HepG2 (cell line): ENCODE results near the gene TEX26. TPM values are rescaled to one million over a fixed set of nuclear protein-coding genes. Genes with fewer than 3 reads are reported as not detected.

ENCODE experiments used
- ATAC-seq: fragments of 200-7000 bp; cut with Tn5 transposase; 3 replicates; pipeline ENCODE4 v1.9.1; 2020; ENCODE audit warnings: mild to moderate bottlenecking, moderate library complexity
- BruUV-seq: library from RNA; stranded (reverse); fragments of 400-500 nt; replicated peaks from 2 replicates; lab custom pipeline; 2021; lab: Mats Ljungman, UMichigan
- CTCF ChIA-PET: fragments of 300-600 bp; formaldehyde crosslinking; extraction: SDS; loops from one replicate; lab custom pipeline; 2021; ENCODE audit warnings: low total read pairs, inconsistent platforms, low intra/inter-chr PET ratio; lab: Yijun Ruan, JAX
- POLR2A ChIA-PET: fragments of 350-600 bp; sonication (Branson Sonifier 250); formaldehyde crosslinking; loops from one replicate; lab custom pipeline; 2020; ENCODE audit warnings: antibody characterized with exemption, inconsistent platforms; lab: Yijun Ruan, JAX
- DNase-seq: peaks from one replicate; pipeline ENCODE4 v3.0.0-alpha.2; 2015; ENCODE audit warnings: low spot score
- FAIRE-seq: peaks from 3 replicates; lab custom pipeline; 2011; peaks lifted over from hg19 to GRCh38; lab: Jason Lieb, UNC
- H2AFZ ChIP-seq: one replicate; pipeline ENCODE4 v1.6.1; 2011; ENCODE audit warnings: low read length, inconsistent platforms
- H3K27ac ChIP-seq: fragments of 300-600 bp; 3 replicates; pipeline ENCODE4 v1.8.0; 2011; ENCODE audit warnings: mixed run types, mild to moderate bottlenecking, mixed read lengths, low read length, inconsistent platforms; ENCODE audit not compliant: insufficient read depth; ENCODE audit errors: extremely low read length
- H3K27me3 ChIP-seq, 2 experiments: fragments of 200-600 bp in 1 of 2; 2 replicates in 1 of 2; 3 replicates in 1 of 2; pipeline versions ENCODE4 v1.6.0 to v1.8.0; 2011; ENCODE audit warnings: low read length in 2 of 2, mild to moderate bottlenecking in 2 of 2, moderate library complexity in 2 of 2, inconsistent platforms in 1 of 2; ENCODE audit not compliant: insufficient read depth in 2 of 2, control insufficient read depth in 1 of 2
- H3K36me3 ChIP-seq, 2 experiments: fragments of 200-600 bp in 1 of 2; replicated peaks in 1 of 2; 2 replicates in 1 of 2; 3 replicates in 1 of 2; pipeline versions ENCODE4 v1.5.1 to v1.8.0; 2011; ENCODE audit warnings: low read length in 2 of 2, inconsistent platforms in 1 of 2; ENCODE audit not compliant: insufficient read depth in 2 of 2, control insufficient read depth in 1 of 2
- H3K4me1 ChIP-seq: 2 replicates; pipeline ENCODE4 v1.5.1; 2012; ENCODE audit warnings: low read length, inconsistent platforms; ENCODE audit not compliant: insufficient read depth
- H3K4me2 ChIP-seq: 2 replicates; pipeline ENCODE4 v1.6.0; 2011; ENCODE audit warnings: low read depth, low read length, inconsistent platforms
- H3K4me3 ChIP-seq, 3 experiments: fragments of 200-600 bp in 1 of 3; sonication (generic), shearing (Covaris generic) in 1 of 3; replicated peaks in 1 of 3; 2 replicates each; pipeline ENCODE4 v1.5.1; 2011 to 2016; ENCODE audit warnings: low read length in 3 of 3, inconsistent platforms in 2 of 3, low read depth in 2 of 3, mild to moderate bottlenecking in 2 of 3, control low read depth in 1 of 3, mixed read lengths in 1 of 3; ENCODE audit not compliant: insufficient read depth in 1 of 3
- H3K79me2 ChIP-seq: one replicate; pipeline ENCODE4 v1.6.1; 2011; ENCODE audit warnings: low read length, inconsistent platforms; ENCODE audit not compliant: insufficient read depth
- H3K9ac ChIP-seq: 2 replicates; pipeline ENCODE4 v1.6.0; 2011; ENCODE audit warnings: mild to moderate bottlenecking, low read depth, low read length, inconsistent platforms; ENCODE audit not compliant: insufficient read depth
- H3K9me3 ChIP-seq: 2 replicates; pipeline ENCODE4 v1.5.1; 2012; ENCODE audit warnings: mild to moderate bottlenecking, low read length
- H4K20me1 ChIP-seq: 2 replicates; pipeline ENCODE4 v1.6.0; 2011; ENCODE audit warnings: inconsistent platforms, mild to moderate bottlenecking, low read length, moderate library complexity; ENCODE audit not compliant: insufficient read depth
- DBP ChIP-seq: sonication (generic); formaldehyde crosslinking; IDR thresholded peaks from 2 replicates; pipeline ENCODE4 v1.4.0; 2020; ENCODE audit warnings: missing genetic modification reagents; ENCODE audit errors: not compliant biosample characterization
- FOXP1 ChIP-seq, 2 experiments: fragments of 450-650 bp in 1 of 2; IDR thresholded peaks; 2 replicates each; pipeline ENCODE4 v1.6.1; 2017 to 2018; ENCODE audit warnings: antibody characterized with exemption in 1 of 2
- FOXP4 ChIP-seq: sonication (generic); formaldehyde crosslinking; IDR thresholded peaks from 2 replicates; pipeline ENCODE4 v1.4.0; 2020; ENCODE audit warnings: missing genetic modification reagents
- GATA4 ChIP-seq: sonication (generic); IDR thresholded peaks from 2 replicates; pipeline ENCODE4 v1.6.1; 2016; ENCODE audit warnings: antibody characterized with exemption, low read depth, borderline replicate concordance
- MAFK ChIP-seq, 2 experiments: IDR thresholded peaks in 1 of 2; conservative IDR thresholded peaks in 1 of 2; 2 replicates each; pipeline ENCODE4 v1.6.1; 2011; ENCODE audit warnings: improper control_type of control experiment in 2 of 2, low read length in 2 of 2
- MAX ChIP-seq: IDR thresholded peaks from 2 replicates; pipeline ENCODE4 v1.6.1; 2012; ENCODE audit warnings: inconsistent platforms
- MYC ChIP-seq: sonication (generic); formaldehyde crosslinking; IDR thresholded peaks from 2 replicates; pipeline ENCODE4 v1.9.0; 2021; ENCODE audit warnings: missing genetic modification reagents, borderline replicate concordance
- SOX6 ChIP-seq, 2 experiments: fragments of 450-650 bp in 1 of 2; sonication (generic) in 1 of 2; formaldehyde crosslinking in 1 of 2; IDR thresholded peaks; 2 replicates each; pipeline versions ENCODE4 v1.4.0 to v1.6.1; 2017 to 2020; ENCODE audit warnings: antibody characterized with exemption in 1 of 2, mild to moderate bottlenecking in 1 of 2, missing genetic modification reagents in 1 of 2
- ZFY ChIP-seq: sonication (generic); formaldehyde crosslinking; IDR thresholded peaks from 2 replicates; pipeline ENCODE4 v1.4.0; 2020; ENCODE audit warnings: missing genetic modification reagents
- ZNF839 ChIP-seq: sonication (generic); formaldehyde crosslinking; IDR thresholded peaks from 2 replicates; pipeline ENCODE4 v1.4.0; 2020; ENCODE audit warnings: missing genetic modification reagents, mild to moderate bottlenecking, borderline replicate concordance
- WGBS: methylation state at CpG from one replicate; pipeline ENCODE4 v1.1.6; 2017; ENCODE audit warnings: low lambda C conversion rate; 5-methylcytosine and 5-hydroxymethylcytosine counted together
- in situ Hi-C: cut with HindIII; loops from 2 replicates; pipeline ENCODE4 v1.10.0; 2017; ENCODE audit warnings: low pct_unique_long_range_greater_than_20kb; ENCODE audit not compliant: extremely low pct_ligation_motif_present
- intact Hi-C: fragments of 100-400 bp; cut with micrococcal nuclease; formaldehyde crosslinking; loops from one replicate; pipeline ENCODE4 v1.10.0; 2022; ENCODE audit not compliant: unreplicated experiment
- polyA plus RNA-seq, 8 experiments: library from polyadenylated mRNA; depleted of rRNA in 3 of 8; stranded (reverse) in 7 of 8; unstranded in 1 of 8; fragments of >200 nt; fragmentation: Illumina TruSeq in 4 of 8; extraction: Trizol in 4 of 8; gene quantifications; 2 replicates each; pipeline versions ENCODE4 v1.2.1 to v1.2.3, GENCODE V29; 2011 to 2016; ENCODE audit warnings: low read depth in 4 of 8, missing spikeins in 1 of 8, mixed read lengths in 1 of 8; ENCODE audit not compliant: insufficient read depth in 1 of 8
- total RNA-seq, 5 experiments: library from RNA; depleted of rRNA; stranded (reverse); fragments of >200 nt; fragmentation: Illumina TruSeq; extraction: Trizol; gene quantifications; 2 replicates each; pipeline ENCODE4 v1.2.3, GENCODE V29; 2016; ENCODE audit warnings: low read depth in 1 of 5
- TF ChIP-seq, protein P1 (sequence below): sonication (generic); IDR thresholded peaks from 2 replicates; pipeline ENCODE4 v1.6.1; 2016; ENCODE audit warnings: low read depth, borderline replicate concordance
- TF ChIP-seq, protein P2 (sequence below): sonication (generic); formaldehyde crosslinking; IDR thresholded peaks from 2 replicates; pipeline ENCODE4 v1.5.1; 2020; ENCODE audit warnings: mild to moderate bottlenecking, missing genetic modification reagents, moderate library complexity

TEX26 gene
- total and polyA plus RNA-seq, 2 of the 13 experiments (the other 11 are each of a cell fraction or from before 2014, with no cell fraction given): not detected

DNA sequence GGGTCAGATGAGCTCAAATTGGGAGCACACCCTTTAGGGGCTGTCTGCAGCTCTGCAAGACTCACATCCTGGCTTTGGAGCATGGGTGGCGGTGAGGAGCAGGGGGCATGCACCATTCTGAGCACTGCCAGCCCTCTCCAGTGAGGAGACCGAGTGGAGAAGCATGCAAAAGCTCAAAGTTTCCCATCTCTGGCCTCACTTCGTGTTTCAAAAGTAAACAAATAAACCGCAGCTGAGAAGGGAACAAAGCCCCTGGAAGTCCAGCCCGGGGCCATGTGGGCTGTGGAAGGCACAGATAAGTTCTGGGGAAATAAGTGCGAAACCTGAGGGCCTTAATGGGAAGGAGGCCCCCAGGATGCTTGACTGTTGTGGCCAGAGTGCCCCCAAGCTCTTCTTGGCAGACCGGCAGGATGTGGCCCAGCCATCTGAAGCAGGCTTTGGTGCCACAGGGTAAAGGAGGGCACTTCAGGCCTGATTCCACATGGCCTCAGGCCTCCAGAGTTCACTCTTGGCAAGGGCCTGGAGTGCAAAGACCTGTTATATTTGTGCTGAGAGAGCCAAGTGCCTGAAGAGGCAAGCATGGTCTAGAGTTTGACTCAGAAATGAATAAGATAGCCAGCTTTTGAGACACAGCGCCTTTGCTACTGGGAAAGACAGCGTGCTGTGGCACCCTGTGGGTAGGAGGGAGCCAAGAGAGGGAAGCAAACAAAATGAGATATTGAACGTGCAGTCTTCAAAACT is 25.2 kb upstream of the TEX26 start:
- Histone ChIP-seq H4K20me1 (no peaks in the 10 kb centered on the region), H3K27ac (no peak overlapping the region), H3K4me2 (peak overlapping the region; percentile 40), H3K4me3 (peak overlapping the region in 1 of 3 experiments; percentile 5; a peak in 1 of 6 replicates), H3K4me1 (peaks cover 17% of the 10 kb centered on the region), H3K36me3 (no peaks in the 10 kb centered on the region), H3K9me3 (no peaks in the 10 kb centered on the region), H3K79me2 (no peaks in the 10 kb centered on the region), H3K27me3 (0 out of 5 replicates have a peak, but pooled peaks cover 0 to 3% of the 10 kb centered on the region in 2 experiments), H2AFZ (peak overlapping the region; percentile 35), H3K9ac (0 out of 2 replicates have a peak overlapping the region, but pooled peaks have one; percentile 20)
- DNase-seq (peak; percentile 6), FAIRE-seq (no peak), ATAC-seq (peak; percentile 79)
- WGBS: 18% methylated on average over 8 of the region's 10 CpGs
- BruUV-seq: no TSS peak
- ChIA-PET POLR2A (no interaction called here), CTCF (no interaction called here)
- intact Hi-C loops: no loop called here
- TF ChIP-seq MAFK (conservative IDR thresholded peaks at IDR 0.05 in 1 of 2, IDR thresholded peaks at IDR 0.05 in 1 of 2; ENCODE audit: low read length in 2 of 2) (no peak), MAX (peak; percentile 52; the same call in 1 of the 2 replicates), SOX6 (IDR thresholded peaks at IDR 0.05) (no peak), SOX6 (CRISPR knock-in tag; IDR thresholded peaks at IDR 0.05) (peak; percentile 31; the same call in 1 of the 2 replicates), MYC (peak; percentile 28; the same call in 1 of the 2 replicates), GATA4 (0 out of 2 replicates have a peak, but pooled peaks have one; percentile 2), FOXP1 (IDR thresholded peaks at IDR 0.05) (no peak), FOXP1 (CRISPR knock-in tag; IDR thresholded peaks at IDR 0.05) (0 out of 2 replicates have a peak, but pooled peaks have one; percentile 22), DBP (CRISPR knock-in tag) (no peak), ZFY (CRISPR knock-in tag) (peak; percentile 22; the same call in 1 of the 2 replicates), FOXP4 (CRISPR knock-in tag) (0 out of 2 replicates have a peak, but pooled peaks have one; percentile 24), ZNF839 (no peak)
- TF ChIP-seq, protein P1, sequence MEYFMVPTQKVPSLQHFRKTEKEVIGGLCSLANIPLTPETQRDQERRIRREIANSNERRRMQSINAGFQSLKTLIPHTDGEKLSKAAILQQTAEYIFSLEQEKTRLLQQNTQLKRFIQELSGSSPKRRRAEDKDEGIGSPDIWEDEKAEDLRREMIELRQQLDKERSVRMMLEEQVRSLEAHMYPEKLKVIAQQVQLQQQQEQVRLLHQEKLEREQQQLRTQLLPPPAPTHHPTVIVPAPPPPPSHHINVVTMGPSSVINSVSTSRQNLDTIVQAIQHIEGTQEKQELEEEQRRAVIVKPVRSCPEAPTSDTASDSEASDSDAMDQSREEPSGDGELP: peak; percentile 25; the same call in 1 of the 2 replicates
- TF ChIP-seq, protein P2, sequence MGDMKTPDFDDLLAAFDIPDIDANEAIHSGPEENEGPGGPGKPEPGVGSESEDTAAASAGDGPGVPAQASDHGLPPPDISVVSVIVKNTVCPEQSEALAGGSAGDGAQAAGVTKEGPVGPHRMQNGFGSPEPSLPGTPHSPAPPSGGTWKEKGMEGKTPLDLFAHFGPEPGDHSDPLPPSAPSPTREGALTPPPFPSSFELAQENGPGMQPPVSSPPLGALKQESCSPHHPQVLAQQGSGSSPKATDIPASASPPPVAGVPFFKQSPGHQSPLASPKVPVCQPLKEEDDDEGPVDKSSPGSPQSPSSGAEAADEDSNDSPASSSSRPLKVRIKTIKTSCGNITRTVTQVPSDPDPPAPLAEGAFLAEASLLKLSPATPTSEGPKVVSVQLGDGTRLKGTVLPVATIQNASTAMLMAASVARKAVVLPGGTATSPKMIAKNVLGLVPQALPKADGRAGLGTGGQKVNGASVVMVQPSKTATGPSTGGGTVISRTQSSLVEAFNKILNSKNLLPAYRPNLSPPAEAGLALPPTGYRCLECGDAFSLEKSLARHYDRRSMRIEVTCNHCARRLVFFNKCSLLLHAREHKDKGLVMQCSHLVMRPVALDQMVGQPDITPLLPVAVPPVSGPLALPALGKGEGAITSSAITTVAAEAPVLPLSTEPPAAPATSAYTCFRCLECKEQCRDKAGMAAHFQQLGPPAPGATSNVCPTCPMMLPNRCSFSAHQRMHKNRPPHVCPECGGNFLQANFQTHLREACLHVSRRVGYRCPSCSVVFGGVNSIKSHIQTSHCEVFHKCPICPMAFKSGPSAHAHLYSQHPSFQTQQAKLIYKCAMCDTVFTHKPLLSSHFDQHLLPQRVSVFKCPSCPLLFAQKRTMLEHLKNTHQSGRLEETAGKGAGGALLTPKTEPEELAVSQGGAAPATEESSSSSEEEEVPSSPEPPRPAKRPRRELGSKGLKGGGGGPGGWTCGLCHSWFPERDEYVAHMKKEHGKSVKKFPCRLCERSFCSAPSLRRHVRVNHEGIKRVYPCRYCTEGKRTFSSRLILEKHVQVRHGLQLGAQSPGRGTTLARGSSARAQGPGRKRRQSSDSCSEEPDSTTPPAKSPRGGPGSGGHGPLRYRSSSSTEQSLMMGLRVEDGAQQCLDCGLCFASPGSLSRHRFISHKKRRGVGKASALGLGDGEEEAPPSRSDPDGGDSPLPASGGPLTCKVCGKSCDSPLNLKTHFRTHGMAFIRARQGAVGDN: peak; percentile 46; the same call in 1 of the 2 replicates
- in situ Hi-C loops: no loop called here
